SH-SY5Y (cell line): ENCODE data around the gene MCAT.

ENCODE experiments used
- GATA2 ChIP-seq: IDR thresholded peaks from 2 replicates; pipeline ENCODE4 v1.6.1; 2011; ENCODE audit warnings: mild to moderate bottlenecking, low read depth, low read length
- GATA3 ChIP-seq: IDR thresholded peaks from 2 replicates; pipeline ENCODE4 v1.6.1; 2011; ENCODE audit warnings: low read depth, mild to moderate bottlenecking, low read length, moderate library complexity

DNA sequence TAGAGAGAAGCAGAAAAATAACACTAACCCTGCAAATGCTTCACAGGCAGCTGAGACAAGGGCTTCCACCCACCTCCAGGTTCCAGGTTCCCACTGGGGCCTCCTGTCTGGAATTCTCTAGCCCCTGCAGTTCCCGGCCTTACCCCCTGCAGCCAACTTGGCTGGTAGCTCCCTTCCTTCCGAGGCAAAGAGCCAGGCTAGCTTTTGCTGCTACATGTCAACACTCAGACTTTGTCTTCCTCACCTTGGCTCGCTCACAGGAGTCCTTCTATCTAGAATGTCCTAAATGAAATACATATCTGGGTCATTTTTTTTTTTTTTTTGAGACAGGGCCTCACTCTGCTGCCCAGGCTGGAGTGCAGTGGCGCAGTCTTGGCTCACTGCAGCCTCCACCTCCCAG lies 44.1 kb downstream of the MCAT start:
- TF ChIP-seq GATA3, result no peak
- no peak for TF ChIP-seq GATA2
